ENCODE measurements around the gene COPS8.

DNA sequence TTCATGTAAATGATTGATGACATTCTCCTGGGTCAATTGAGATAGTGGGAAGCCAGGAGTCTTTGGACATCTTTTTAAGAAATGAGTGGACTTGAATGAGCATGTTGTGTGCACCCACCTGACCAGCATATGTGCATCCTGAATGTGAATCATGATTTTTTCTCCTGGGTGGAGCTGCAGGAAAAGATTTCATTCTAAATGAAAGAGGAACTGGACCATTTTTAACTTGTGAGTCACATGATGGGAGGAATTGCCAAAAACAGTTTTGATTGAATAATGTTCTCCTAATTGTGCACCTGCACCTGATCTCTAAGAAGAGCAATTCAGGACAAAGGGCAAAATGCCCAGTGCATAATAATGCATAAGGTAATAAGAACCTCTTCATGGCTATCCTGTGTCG is 32.3 kb downstream of the COPS8 start:
- TF ChIP-seq, protein P1, sequence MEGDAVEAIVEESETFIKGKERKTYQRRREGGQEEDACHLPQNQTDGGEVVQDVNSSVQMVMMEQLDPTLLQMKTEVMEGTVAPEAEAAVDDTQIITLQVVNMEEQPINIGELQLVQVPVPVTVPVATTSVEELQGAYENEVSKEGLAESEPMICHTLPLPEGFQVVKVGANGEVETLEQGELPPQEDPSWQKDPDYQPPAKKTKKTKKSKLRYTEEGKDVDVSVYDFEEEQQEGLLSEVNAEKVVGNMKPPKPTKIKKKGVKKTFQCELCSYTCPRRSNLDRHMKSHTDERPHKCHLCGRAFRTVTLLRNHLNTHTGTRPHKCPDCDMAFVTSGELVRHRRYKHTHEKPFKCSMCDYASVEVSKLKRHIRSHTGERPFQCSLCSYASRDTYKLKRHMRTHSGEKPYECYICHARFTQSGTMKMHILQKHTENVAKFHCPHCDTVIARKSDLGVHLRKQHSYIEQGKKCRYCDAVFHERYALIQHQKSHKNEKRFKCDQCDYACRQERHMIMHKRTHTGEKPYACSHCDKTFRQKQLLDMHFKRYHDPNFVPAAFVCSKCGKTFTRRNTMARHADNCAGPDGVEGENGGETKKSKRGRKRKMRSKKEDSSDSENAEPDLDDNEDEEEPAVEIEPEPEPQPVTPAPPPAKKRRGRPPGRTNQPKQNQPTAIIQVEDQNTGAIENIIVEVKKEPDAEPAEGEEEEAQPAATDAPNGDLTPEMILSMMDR (IDR thresholded peaks at IDR 0.05; ENCODE audit: low read length): no peak
- TF ChIP-seq EZH2 (IDR thresholded peaks at IDR 0.05; ENCODE audit: borderline replicate concordance, low read length): no peak
